Measurements from ENCODE around the gene ALDH3A2.

ALDH3A2 gene

DNA sequence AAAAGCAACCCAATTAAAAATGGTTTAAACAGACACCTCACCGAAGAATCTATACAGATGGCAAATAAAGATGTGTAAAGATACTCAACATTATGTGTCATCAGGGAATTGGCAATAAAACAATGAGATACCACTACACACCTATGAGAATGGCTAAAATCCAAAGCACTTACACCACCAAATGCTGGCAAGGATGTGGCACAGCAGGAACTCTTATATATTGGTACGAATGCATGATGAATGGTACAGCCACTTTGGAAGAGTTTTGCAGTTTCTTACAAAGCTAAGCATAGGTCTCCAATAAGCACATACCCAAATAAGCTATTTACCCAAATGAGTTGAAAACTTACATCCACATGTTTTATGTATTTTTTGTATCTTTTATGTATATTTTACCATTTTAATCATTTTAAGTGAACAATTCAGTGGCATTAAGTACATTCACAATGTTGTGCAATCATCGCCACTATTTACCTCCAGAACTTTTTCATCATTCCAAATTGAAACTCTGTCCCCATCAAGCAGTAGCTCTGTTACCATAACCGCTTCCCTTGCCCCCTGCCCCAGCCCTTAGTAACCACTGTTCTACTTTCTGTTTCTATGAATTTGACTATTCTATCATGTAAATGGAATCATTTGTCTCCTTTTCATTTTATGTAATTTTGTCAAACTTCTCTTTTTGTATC, 6.7 kb upstream of the ALDH3A2 start:
- no peak for DNase-seq (ENCODE audit: low read depth in 2 of 2)
- H3K4me3 ChIP-seq (replicated peaks in 1 of 2; ENCODE audit: low read depth in 2 of 2, low read length in 2 of 2), result no peak overlapping the region
- TF ChIP-seq, protein P1, sequence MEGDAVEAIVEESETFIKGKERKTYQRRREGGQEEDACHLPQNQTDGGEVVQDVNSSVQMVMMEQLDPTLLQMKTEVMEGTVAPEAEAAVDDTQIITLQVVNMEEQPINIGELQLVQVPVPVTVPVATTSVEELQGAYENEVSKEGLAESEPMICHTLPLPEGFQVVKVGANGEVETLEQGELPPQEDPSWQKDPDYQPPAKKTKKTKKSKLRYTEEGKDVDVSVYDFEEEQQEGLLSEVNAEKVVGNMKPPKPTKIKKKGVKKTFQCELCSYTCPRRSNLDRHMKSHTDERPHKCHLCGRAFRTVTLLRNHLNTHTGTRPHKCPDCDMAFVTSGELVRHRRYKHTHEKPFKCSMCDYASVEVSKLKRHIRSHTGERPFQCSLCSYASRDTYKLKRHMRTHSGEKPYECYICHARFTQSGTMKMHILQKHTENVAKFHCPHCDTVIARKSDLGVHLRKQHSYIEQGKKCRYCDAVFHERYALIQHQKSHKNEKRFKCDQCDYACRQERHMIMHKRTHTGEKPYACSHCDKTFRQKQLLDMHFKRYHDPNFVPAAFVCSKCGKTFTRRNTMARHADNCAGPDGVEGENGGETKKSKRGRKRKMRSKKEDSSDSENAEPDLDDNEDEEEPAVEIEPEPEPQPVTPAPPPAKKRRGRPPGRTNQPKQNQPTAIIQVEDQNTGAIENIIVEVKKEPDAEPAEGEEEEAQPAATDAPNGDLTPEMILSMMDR (IDR thresholded peaks at IDR 0.05; ENCODE audit: low read depth, low read length), result no peak

DNA sequence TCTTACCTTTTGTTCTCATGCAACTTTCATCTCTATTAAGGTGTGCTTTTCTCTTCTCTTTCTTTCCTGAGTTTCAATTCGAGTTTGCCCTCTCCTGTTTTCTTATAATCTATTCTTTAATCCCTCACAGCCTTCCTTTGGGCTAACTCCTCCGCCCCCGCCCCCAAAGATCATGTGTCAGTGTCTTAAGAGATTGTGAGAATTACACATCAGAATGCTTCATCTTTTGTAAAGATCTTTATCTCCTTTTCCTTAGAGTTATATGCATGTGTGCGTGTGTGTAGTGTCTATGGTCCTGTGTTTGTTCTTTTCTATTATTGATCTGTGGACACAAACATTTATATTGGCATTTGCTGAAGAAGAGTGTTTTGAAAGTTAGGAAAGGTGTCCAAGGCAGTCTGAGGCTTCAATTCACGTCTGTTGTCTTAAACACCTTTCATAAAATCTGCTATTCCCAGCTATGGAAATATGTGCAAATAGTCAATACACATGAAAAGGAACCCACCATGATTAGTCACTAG, 6.1 kb upstream of the ALDH3A2 start:
- TF ChIP-seq, protein P1 (IDR thresholded peaks at IDR 0.05; ENCODE audit: low read depth, low read length), result no peak
- no peak overlapping the region for H3K4me3 ChIP-seq (replicated peaks in 1 of 2; ENCODE audit: low read depth in 2 of 2, low read length in 2 of 2)
- no peak for DNase-seq (ENCODE audit: low read depth in 2 of 2)

DNA sequence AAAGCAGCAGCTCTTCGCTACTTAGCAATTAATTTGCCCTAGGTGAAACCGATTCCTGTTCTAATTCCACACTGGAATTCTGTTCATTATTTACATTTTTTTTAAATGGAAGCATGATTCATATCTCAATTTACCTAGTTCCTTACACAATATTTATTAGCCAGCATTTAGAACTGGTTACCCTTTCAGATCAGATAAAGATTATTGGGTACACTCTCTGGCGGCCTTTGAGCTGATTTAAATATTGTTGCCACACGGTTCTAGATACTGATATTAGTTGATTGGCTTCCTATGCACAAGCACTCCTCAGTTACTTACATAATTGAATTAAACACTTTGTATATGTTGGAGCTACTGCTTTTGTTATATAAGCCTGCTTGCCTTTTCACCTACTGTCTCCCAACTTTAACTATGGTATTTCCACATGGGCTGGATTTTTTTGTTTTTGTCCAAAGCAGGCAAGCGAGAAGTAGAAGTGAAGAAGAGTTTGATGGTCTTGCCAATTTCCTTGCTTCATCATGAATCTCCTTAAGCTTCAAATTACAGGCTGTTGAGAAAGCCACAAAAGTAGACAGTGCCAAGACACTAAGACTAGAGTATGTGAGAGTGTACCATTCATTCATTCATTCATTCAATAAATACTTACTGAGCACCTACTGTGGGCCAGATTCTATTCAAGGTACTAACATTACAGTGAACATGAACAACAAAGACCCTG, 3.9 kb upstream of the ALDH3A2 start:
- DNase-seq (ENCODE audit: low read depth in 2 of 2), result peak; percentile 13 to 55
- H3K4me3 ChIP-seq (replicated peaks in 1 of 2; ENCODE audit: low read depth in 2 of 2, low read length in 2 of 2), result no peak overlapping the region
- TF ChIP-seq, protein P1 (IDR thresholded peaks at IDR 0.05; ENCODE audit: low read depth, low read length), result no peak

DNA sequence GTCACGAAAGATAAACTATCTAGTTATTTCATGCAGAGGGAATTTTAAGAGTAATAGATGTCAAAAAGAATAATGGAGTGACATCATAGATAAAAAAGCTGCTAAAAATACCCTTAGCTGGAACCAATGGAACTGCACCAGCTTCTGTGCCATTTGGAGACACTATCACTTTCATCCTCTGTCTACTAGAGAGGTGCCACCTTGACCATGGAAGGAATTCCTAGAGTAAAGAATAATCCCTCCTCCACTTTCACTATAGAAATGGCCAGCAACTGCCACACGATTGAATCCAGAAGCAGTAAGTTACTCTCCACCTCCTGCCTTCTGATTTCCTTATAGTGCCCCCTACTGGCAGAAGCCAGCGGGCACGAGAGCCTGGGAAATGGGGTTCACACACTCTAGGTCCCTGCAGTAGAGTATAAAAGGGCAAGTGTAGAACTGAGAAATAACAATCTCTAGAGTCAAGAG, 2.8 kb upstream of the ALDH3A2 start:
- TF ChIP-seq, protein P1 (IDR thresholded peaks at IDR 0.05; ENCODE audit: low read depth, low read length), result peak; percentile 69
- H3K4me3 ChIP-seq (replicated peaks in 1 of 2; ENCODE audit: low read depth in 2 of 2, low read length in 2 of 2), result no peak overlapping the region
- peak in 1 of 2 donors; percentile 34 for DNase-seq (ENCODE audit: low read depth in 2 of 2)

DNA sequence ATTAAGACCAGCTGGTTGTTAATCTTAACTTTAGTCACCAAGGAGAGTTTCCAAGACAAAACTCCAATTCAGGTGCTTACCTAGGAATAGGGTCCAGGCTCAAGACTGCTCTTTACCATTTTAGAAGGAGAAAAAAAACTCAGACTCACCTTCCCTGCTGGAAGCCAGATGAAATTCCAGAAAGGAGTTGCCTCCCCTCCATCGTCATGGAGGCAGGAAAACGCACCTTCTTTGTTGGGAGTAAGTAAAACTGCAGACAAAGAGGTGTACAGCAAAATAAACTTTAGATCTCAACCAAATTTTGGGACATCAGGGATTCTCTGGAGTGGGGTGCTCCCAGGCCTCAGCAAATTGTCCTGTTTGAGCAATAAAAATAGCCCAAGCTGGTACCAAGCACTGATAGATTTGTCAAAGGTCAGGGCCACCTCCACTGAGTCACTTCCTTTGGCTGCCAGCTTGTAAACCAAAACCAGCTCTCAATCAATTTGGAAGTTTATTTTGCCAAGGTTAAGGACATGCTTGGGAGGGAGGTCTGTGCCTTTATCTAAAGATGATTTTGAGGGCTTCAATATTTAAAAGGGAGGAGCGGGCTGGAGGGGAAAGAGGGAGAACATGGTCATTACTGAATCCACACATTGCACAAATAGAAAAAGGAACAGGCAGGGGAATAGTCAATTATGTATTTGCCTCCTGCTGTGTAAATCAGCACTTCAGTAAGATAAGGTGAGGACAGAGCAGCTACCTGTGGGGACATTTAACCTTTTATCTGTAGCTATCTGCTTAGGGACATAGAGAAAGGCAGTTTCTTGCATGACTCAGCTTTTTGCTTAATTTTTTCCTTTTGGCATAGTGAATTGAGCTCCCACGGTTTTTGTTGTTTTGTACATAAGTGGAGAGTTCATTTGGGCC, 1.5 kb upstream of the ALDH3A2 start:
- H3K4me3 ChIP-seq (replicated peaks in 1 of 2; ENCODE audit: low read depth in 2 of 2, low read length in 2 of 2), result no peak overlapping the region
- DNase-seq (ENCODE audit: low read depth in 2 of 2), result peak; percentile 26 to 36
- TF ChIP-seq, protein P1 (IDR thresholded peaks at IDR 0.05; ENCODE audit: low read depth, low read length), result no peak

DNA sequence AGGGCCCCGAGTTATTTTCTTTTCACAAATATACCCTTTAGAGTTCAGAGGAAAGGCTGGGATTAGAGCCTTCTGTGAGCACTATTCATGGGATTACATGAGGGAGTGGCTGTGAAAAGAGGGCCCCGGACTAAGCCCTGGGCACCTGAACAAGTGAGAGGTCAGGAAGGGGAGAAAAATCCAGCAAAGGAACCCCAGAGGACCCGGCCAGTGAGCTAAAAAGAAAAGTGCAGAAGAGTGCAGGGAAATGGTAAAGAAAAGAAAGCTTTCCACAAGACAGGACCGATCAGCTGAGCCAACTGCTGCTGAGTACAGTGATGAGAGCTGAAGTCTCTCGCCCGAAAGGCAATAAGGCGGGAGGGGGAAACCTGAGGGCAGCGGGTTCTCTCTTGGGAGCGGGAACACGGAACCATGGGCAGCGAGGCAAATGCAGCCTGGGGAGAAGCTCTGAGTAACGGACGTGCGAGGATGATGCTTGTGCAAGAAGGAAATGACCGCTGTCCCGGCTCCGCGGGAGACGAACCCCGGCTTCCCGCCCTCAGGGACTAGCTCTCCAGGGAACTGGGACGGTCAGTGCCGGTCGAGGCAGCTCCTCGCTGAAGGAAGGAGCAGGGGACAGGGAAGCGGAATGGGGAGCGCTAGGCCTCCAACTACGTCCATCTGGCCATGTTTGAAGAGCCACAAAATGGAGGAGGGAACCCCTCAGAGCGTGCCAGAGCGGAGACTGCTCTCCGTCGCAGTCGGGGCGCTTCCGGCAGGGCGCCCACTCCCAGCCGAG, 665 bp upstream of the ALDH3A2 start:
- TF ChIP-seq, protein P1 (IDR thresholded peaks at IDR 0.05; ENCODE audit: low read depth, low read length), result no peak
- peak overlapping the region; percentile 84 to 86 for H3K4me3 ChIP-seq (replicated peaks in 1 of 2; ENCODE audit: low read depth in 2 of 2, low read length in 2 of 2)
- DNase-seq (ENCODE audit: low read depth in 2 of 2), result peak; percentile 78 to 87
